Glutamatergic neuron (in vitro differentiated cells): ENCODE measurements around the gene SETD1B. TPM values are rescaled to one million over a fixed set of nuclear protein-coding genes. Genes with fewer than 3 reads are reported as not detected.

ENCODE experiments used
- DNase-seq: peaks from one replicate; pipeline ENCODE4 v3.0.0; 2022
- H3K27ac Mint-ChIP-seq: one replicate; pipeline ENCODE4 v1.8.0; 2020; ENCODE audit warnings: mild to moderate bottlenecking, mixed read lengths, inconsistent platforms; ENCODE audit not compliant: unreplicated experiment
- H3K27me3 Mint-ChIP-seq: one replicate; pipeline ENCODE4 v1.8.0; 2020; ENCODE audit warnings: mild to moderate bottlenecking, moderate library complexity, mixed read lengths, inconsistent platforms; ENCODE audit not compliant: unreplicated experiment
- H3K36me3 Mint-ChIP-seq: one replicate; pipeline ENCODE4 v1.8.0; 2020; ENCODE audit warnings: mild to moderate bottlenecking, mixed read lengths, inconsistent platforms; ENCODE audit not compliant: unreplicated experiment
- H3K4me1 Mint-ChIP-seq: one replicate; pipeline ENCODE4 v1.8.0; 2020; ENCODE audit warnings: mild to moderate bottlenecking, low read depth, mixed read lengths, inconsistent platforms; ENCODE audit not compliant: unreplicated experiment
- H3K4me3 Mint-ChIP-seq: one replicate; pipeline ENCODE4 v1.8.0; 2020; ENCODE audit warnings: mild to moderate bottlenecking, mixed read lengths, inconsistent platforms; ENCODE audit not compliant: unreplicated experiment
- H3K9me3 Mint-ChIP-seq: one replicate; pipeline ENCODE4 v1.8.0; 2020; ENCODE audit warnings: mild to moderate bottlenecking, moderate library complexity, mixed read lengths, inconsistent platforms; ENCODE audit not compliant: unreplicated experiment
- total RNA-seq: library from RNA; stranded (reverse); fragmentation: NEBNext Ultra II Directional; extraction: Animal tissue kit (Norgen Biotek cat#: 25700); gene quantifications from one replicate; pipeline ENCODE4 v1.2.1, GENCODE V29; 2021; ENCODE audit not compliant: unreplicated experiment
- TF ChIP-seq, protein P1 (sequence below): fragments of 200-600 bp; sonication (generic); IDR thresholded peaks from one replicate; pipeline ENCODE4 v1.5.0; 2021; ENCODE audit not compliant: partially characterized antibody, unreplicated experiment

Gene SETD1B
- total RNA-seq, 1 donor from 2014 or later = 35.0 TPM

DNA sequence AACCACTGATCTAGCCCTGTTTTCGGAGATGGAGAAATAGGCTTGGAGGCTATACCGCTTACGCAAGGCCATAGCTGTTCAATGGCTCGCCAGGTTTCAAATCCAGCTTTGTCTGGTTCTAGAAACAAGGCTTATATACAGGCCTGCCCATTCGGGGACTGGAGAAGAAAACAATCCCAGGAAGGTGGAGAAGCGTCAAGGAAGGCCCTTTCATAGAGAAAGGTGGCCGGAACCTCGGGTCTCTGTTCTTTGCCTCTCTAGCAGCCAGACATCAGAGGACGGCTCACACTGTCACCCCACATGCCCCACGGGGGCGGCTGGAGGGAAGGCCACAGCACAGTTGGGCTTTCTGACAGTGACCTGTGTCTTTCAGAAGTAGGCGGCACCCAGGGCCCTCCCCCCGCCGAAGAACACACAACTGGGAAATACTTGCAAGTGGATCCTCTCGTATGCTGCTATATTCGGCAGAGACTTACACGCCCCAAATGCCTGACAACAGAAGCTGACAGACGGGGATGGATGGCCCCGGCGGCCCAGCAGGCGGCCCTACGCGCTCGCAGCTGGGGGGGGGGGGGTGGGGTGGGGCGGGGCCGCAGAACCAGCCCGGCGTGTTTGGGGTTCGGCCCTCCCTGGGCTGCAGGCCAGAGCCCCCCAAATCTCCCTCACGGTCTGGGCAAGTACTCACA is 4.5 kb upstream of the SETD1B start:
- H3K9me3 Mint-ChIP-seq = peaks cover 54% of the 10 kb centered on the region
- TF ChIP-seq, protein P1, sequence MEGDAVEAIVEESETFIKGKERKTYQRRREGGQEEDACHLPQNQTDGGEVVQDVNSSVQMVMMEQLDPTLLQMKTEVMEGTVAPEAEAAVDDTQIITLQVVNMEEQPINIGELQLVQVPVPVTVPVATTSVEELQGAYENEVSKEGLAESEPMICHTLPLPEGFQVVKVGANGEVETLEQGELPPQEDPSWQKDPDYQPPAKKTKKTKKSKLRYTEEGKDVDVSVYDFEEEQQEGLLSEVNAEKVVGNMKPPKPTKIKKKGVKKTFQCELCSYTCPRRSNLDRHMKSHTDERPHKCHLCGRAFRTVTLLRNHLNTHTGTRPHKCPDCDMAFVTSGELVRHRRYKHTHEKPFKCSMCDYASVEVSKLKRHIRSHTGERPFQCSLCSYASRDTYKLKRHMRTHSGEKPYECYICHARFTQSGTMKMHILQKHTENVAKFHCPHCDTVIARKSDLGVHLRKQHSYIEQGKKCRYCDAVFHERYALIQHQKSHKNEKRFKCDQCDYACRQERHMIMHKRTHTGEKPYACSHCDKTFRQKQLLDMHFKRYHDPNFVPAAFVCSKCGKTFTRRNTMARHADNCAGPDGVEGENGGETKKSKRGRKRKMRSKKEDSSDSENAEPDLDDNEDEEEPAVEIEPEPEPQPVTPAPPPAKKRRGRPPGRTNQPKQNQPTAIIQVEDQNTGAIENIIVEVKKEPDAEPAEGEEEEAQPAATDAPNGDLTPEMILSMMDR = no peak
- peak overlapping the region; percentile 92 for H3K4me3 Mint-ChIP-seq
- peak overlapping the region; percentile 98 for H3K27ac Mint-ChIP-seq
- peaks cover 56% of the 10 kb centered on the region for H3K27me3 Mint-ChIP-seq
- H3K4me1 Mint-ChIP-seq = peaks cover 21% of the 10 kb centered on the region
- DNase-seq = peak; percentile 71
- peaks cover 9% of the 10 kb centered on the region for H3K36me3 Mint-ChIP-seq

DNA sequence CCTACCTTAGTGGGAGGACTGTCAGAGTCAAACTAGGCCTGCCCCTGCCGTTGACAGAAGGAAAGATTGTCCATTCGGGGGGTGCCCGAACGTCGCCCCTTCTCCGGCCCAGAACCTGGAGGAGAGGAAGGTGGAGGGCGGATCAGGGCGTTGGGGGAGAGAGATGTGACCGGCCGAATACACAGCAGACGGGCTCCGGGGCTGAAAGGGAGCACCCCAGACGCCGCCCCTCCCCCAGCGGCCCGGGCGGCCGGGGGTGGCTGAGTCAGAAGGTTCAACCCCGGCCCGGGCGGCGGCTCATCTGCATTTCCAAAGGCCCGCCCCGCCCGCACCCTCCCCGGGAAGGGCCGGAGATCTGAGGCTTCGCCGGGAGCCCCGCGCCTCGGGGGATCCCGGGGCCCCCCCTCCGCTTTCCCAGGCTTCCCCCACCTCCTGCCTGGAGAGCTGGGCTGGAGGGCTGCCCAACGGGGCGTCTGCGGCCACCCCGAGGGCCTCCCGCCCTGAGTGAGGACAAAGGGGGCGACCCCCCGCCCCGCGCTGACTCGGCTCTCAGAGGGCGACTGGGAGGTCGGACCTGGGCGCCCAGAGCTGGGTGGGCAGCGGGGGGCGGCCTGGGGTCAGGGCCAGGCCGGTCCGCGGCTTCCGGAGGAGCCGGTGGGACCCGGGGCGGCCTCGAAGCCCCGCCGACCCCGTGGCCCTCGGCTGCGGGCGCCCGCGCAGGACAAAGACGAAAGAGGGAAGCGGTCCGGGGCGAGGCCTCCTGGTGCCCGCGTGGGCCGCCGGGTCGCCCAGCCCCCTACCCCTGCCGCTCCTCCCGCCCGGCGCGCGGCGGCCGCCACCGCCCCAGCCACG is 3.7 kb upstream of the SETD1B start:
- Mint-ChIP-seq H3K27me3 (peaks cover 49% of the 10 kb centered on the region), H3K4me1 (peaks cover 15% of the 10 kb centered on the region), H3K4me3 (peak overlapping the region; percentile 91), H3K9me3 (peaks cover 49% of the 10 kb centered on the region), H3K36me3 (peaks cover 9% of the 10 kb centered on the region), H3K27ac (peak overlapping the region; percentile 98)
- TF ChIP-seq, protein P1 = peak; percentile 25
- peak; percentile 89 for DNase-seq

DNA sequence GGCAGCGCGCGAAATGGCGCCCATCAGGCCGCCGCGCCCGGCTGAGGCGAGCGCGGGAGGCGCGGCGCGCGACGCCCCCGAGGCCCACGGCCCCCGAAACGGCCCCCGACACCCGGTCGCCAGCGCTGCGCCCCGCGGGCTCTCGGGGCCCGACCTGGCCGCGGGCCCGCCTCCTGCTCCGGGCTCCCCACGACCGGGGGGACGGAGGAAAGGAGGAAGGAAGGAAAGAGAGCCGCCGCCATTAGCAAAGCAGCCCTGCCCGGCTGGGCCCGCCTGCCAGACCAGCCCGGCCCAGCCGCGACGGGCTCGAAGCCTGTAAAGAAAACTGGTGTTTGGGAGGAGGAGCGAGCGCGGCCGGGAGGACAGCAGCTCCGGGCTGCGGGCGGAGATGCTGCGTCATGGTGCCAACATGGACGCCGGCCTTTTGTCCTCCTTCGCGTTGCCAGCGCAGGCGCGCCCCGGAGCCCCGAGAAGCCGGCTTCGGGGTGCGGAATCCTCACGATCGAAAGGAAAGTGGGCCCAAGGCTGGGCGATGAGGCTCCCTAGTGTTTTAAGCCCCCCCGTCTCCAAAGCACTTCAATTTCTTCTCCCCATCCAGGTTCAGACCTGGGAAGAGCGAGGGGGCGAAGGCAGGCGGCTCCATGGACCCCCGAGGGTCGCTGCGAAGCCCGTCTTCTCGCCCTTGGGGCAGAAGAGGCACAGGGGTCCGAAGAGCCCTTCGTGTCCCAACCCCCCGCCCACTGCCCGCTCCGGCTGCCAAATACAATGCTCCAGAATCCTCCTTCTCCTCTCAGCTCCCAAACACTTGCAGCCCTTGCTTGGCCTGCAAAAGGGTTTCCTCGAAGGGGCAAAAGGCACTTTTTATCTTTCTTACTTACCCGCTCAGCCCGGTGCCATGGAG is 2.9 kb upstream of the SETD1B start:
- H3K4me3 Mint-ChIP-seq = peak overlapping the region; percentile 98
- peak overlapping the region; percentile 99 for H3K27ac Mint-ChIP-seq
- H3K4me1 Mint-ChIP-seq = peaks cover 15% of the 10 kb centered on the region
- DNase-seq = peak; percentile 70
- peaks cover 9% of the 10 kb centered on the region for H3K36me3 Mint-ChIP-seq
- peaks cover 46% of the 10 kb centered on the region for H3K27me3 Mint-ChIP-seq
- TF ChIP-seq, protein P1 = no peak
- peaks cover 48% of the 10 kb centered on the region for H3K9me3 Mint-ChIP-seq

DNA sequence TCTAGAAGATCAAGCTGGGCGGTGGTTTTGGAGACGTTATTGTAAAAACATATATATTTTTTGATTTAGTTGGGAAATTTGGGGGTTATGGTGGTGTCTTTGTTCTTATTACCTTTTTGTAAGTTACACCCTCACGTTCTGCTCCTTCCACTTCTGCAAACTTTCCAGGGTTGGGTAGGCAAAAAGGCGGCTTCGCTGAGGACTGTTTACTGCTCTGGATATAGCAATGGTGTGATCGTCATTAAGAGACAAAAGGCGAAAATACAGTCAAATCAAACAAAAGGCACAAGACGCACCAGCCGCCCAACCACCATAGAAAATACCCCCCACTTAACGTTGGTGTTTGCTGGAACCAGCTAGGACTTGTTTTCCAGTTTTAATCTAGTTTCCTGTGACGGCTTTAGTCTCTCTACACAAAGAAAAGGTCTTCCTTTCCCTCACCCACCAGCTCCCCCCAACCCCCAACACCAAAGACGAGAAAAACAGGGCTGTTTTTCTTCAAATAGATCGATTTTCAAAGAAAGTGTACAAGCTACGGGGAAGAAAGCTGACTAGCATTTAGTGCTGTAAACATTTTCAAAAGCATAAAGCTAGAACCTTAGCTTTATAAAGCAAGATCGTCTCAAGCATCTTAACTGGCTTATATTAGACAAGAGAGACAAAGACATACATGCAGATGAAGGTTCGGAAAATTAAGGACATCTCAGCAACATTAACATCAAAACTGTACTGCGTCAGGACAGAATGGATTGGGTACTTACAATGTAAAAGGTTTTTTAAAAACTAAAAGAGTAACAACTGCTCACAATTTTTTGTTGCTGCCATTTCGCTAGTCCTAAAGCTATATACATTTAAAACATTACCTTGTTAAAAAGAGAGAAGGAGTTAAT is 2.0 kb upstream of the SETD1B start:
- Mint-ChIP-seq H3K27me3 (peaks cover 42% of the 10 kb centered on the region), H3K9me3 (peaks cover 48% of the 10 kb centered on the region), H3K4me1 (peaks cover 21% of the 10 kb centered on the region), H3K27ac (peak overlapping the region; percentile 99), H3K36me3 (peaks cover 9% of the 10 kb centered on the region), H3K4me3 (peak overlapping the region; percentile 98)
- no peak for DNase-seq
- TF ChIP-seq, protein P1 = no peak
